GM23248 (cell line): ENCODE measurements around the gene PCK2.

Source experiments
- EZH2 ChIP-seq: fragments of 200-600 bp; sonication (generic); IDR thresholded peaks from 2 replicates; pipeline ENCODE4 v1.6.1; 2018; ENCODE audit warnings: antibody characterized with exemption, mild to moderate bottlenecking; ENCODE audit not compliant: insufficient read depth, poor library complexity, severe bottlenecking
- EZH2phosphoT487 ChIP-seq: fragments of 200-600 bp; sonication (generic); IDR thresholded peaks from 2 replicates; pipeline ENCODE4 v1.6.1; 2018; ENCODE audit warnings: antibody characterized with exemption, moderate library complexity, mild to moderate bottlenecking, low read depth; ENCODE audit not compliant: insufficient read depth

DNA sequence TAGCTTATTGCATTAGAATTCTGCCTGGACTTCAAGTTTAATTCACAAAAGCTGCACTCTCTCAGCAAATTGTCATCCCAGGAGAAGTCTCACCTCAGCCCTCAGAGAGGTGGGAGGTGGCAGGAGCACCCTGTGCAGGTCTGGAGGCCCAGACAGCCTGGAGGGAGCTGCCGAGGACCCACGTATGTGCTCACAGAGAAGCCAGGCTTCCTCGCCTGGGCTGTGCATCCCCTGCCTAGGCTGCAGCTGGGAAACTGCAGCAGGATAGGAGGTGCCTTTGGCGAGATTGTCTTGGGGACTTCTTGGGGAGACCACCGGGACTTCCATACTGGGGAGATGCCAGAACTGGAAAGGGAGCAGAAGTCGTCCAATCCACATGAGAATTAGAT lies 14.0 kb upstream of the PCK2 start:
- no peak for TF ChIP-seq EZH2
- no peak for TF ChIP-seq EZH2phosphoT487
